OCI-LY1 (cell line): ENCODE results near the gene TRDMT1.

Experiments used
- EZH2 ChIP-seq: fragments of 200-600 bp; sonication (generic), shearing (Covaris generic); IDR thresholded peaks from 2 replicates; pipeline ENCODE4 v1.8.0; 2017; ENCODE audit warnings: borderline replicate concordance, mixed run types, mild to moderate bottlenecking, antibody characterized with exemption, low read length, moderate library complexity, mixed read lengths
- TF ChIP-seq, protein P1 (sequence below): fragments of 200-600 bp; sonication (generic), shearing (Covaris generic); IDR thresholded peaks from 2 replicates; pipeline ENCODE4 v1.5.1; 2017; ENCODE audit warnings: mild to moderate bottlenecking, antibody characterized with exemption, low read length, moderate library complexity, mixed read lengths

- TF ChIP-seq, protein P1, sequence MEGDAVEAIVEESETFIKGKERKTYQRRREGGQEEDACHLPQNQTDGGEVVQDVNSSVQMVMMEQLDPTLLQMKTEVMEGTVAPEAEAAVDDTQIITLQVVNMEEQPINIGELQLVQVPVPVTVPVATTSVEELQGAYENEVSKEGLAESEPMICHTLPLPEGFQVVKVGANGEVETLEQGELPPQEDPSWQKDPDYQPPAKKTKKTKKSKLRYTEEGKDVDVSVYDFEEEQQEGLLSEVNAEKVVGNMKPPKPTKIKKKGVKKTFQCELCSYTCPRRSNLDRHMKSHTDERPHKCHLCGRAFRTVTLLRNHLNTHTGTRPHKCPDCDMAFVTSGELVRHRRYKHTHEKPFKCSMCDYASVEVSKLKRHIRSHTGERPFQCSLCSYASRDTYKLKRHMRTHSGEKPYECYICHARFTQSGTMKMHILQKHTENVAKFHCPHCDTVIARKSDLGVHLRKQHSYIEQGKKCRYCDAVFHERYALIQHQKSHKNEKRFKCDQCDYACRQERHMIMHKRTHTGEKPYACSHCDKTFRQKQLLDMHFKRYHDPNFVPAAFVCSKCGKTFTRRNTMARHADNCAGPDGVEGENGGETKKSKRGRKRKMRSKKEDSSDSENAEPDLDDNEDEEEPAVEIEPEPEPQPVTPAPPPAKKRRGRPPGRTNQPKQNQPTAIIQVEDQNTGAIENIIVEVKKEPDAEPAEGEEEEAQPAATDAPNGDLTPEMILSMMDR: no peak
- TF ChIP-seq EZH2: no peak
Measured at GRCh38 chr10:17201794-17202116, 283 bp upstream of the TRDMT1 start.
